H1 (cell line): Measurements from ENCODE around the gene CYP4V2. TPM values are rescaled to one million over a fixed set of nuclear protein-coding genes. Genes with fewer than 3 reads are reported as not detected.

Experiments used
- CTCF ChIA-PET: fragments of 300-600 bp; sonication (Branson Sonifier 250); formaldehyde crosslinking; loops from one replicate; lab custom pipeline; 2021; ENCODE audit not compliant: partially characterized antibody; lab: Charles Lee
- POLR2A ChIA-PET: fragments of 300-600 bp; sonication (Branson Sonifier 250); formaldehyde crosslinking; loops from one replicate; lab custom pipeline; 2021; ENCODE audit warnings: inconsistent platforms; ENCODE audit not compliant: partially characterized antibody; lab: Charles Lee
- DNase-seq, 2 experiments: peaks; one replicate each; pipeline versions ENCODE4 v3.0.0 to v3.0.0-alpha.2; 2010 to 2022; ENCODE audit warnings: low spot score in 2 of 2, low read depth in 1 of 2, mixed read lengths in 1 of 2
- FAIRE-seq: peaks from 2 replicates; lab custom pipeline; 2011; peaks lifted over from hg19 to GRCh38; lab: Jason Lieb, UNC
- H2AFZ ChIP-seq: 2 replicates; pipeline ENCODE4 v1.8.1; 2012; ENCODE audit warnings: low read length, inconsistent platforms
- H2AK5ac ChIP-seq: 2 replicates; pipeline ENCODE4 v1.6.1; 2013; ENCODE audit warnings: low read depth, low read length
- H2BK120ac ChIP-seq: replicated peaks from 2 replicates; pipeline ENCODE3; 2013; ENCODE audit warnings: low read depth, low read length, inconsistent platforms
- H2BK12ac ChIP-seq: 2 replicates; pipeline ENCODE4 v1.6.1; 2013; ENCODE audit warnings: low read depth, low read length
- H2BK15ac ChIP-seq: 2 replicates; pipeline ENCODE4 v1.6.1; 2013; ENCODE audit warnings: low read length
- H2BK20ac ChIP-seq: 2 replicates; pipeline ENCODE4 v1.6.1; 2013; ENCODE audit warnings: low read length
- H2BK5ac ChIP-seq: 2 replicates; pipeline ENCODE4 v1.6.1; 2013; ENCODE audit warnings: low read depth, low read length
- H3K14ac ChIP-seq: 2 replicates; pipeline ENCODE4 v1.6.1; 2013; ENCODE audit warnings: inconsistent platforms; ENCODE audit not compliant: insufficient read length
- H3K18ac ChIP-seq: 2 replicates; pipeline ENCODE4 v1.6.1; 2013; ENCODE audit warnings: low read length; ENCODE audit errors: extremely low read depth
- H3K23ac ChIP-seq: 2 replicates; pipeline ENCODE4 v1.6.1; 2013; ENCODE audit warnings: inconsistent platforms; ENCODE audit not compliant: insufficient read length
- H3K23me2 ChIP-seq: 2 replicates; pipeline ENCODE4 v1.6.1; 2013; ENCODE audit warnings: low read depth, low read length
- H3K27ac ChIP-seq: 2 replicates; pipeline ENCODE4 v1.6.1; 2011; ENCODE audit warnings: low read depth, low read length, inconsistent platforms
- H3K27me3 ChIP-seq, 4 experiments: replicated peaks in 1 of 4; 1 replicate in 1 of 4; 2 replicates in 3 of 4; pipeline versions ENCODE4 v1.6.1 to v1.8.1; 2011 to 2013; ENCODE audit warnings: low read length in 3 of 4, mild to moderate bottlenecking in 3 of 4, inconsistent platforms in 2 of 4, mixed read lengths in 2 of 4, moderate library complexity in 1 of 4; ENCODE audit not compliant: control insufficient read depth in 3 of 4, insufficient read depth in 3 of 4; ENCODE audit errors: extremely low read depth in 1 of 4
- H3K36me3 ChIP-seq, 4 experiments: 2 replicates each; pipeline versions ENCODE4 v1.6.1 to v1.8.1; 2011 to 2013; ENCODE audit warnings: mild to moderate bottlenecking in 4 of 4, low read length in 3 of 4, moderate library complexity in 2 of 4, control low read depth in 1 of 4, inconsistent platforms in 1 of 4; ENCODE audit not compliant: insufficient read depth in 4 of 4, control insufficient read depth in 2 of 4
- H3K4ac ChIP-seq: replicated peaks from 2 replicates; pipeline ENCODE3; 2013; ENCODE audit warnings: low read length, low read depth, mixed read lengths, inconsistent platforms; ENCODE audit not compliant: insufficient read length
- H3K4me1 ChIP-seq, 4 experiments: replicated peaks in 1 of 4; 1 replicate in 1 of 4; 2 replicates in 3 of 4; pipeline versions ENCODE4 v1.6.1 to v1.8.1; 2011 to 2013; ENCODE audit warnings: low read length in 3 of 4, inconsistent platforms in 2 of 4, mixed read lengths in 1 of 4; ENCODE audit not compliant: insufficient read depth in 4 of 4, control insufficient read depth in 3 of 4
- H3K4me2 ChIP-seq, 2 experiments: 2 replicates each; pipeline versions ENCODE4 v1.6.1 to v1.8.1; 2011 to 2013; ENCODE audit warnings: low read depth in 2 of 2, low read length in 2 of 2, control low read depth in 1 of 2, inconsistent platforms in 1 of 2, mild to moderate bottlenecking in 1 of 2; ENCODE audit not compliant: insufficient read depth in 1 of 2
- H3K4me3 ChIP-seq, 4 experiments: fragments of 200-600, 300-600 bp in 1 of 4; sonication (generic), shearing (Covaris generic), sonication (Bioruptor Twin) in 1 of 4; 2 replicates each; pipeline versions ENCODE4 v1.5.1 to v1.8.1; 2011 to 2016; ENCODE audit warnings: low read length in 4 of 4, low read depth in 3 of 4, control low read depth in 2 of 4, inconsistent platforms in 2 of 4, mild to moderate bottlenecking in 2 of 4, mixed read lengths in 1 of 4, moderate library complexity in 1 of 4; ENCODE audit not compliant: insufficient read depth in 2 of 4; ENCODE audit errors: extremely low read depth in 1 of 4
- H3K56ac ChIP-seq: replicated peaks from 2 replicates; pipeline ENCODE3; 2013; ENCODE audit warnings: low read depth, mild to moderate bottlenecking, mixed read lengths, low read length, inconsistent platforms; ENCODE audit not compliant: insufficient read length
- H3K79me1 ChIP-seq: 2 replicates; pipeline ENCODE4 v1.6.1; 2013; ENCODE audit warnings: low read depth, low read length, control low read depth
- H3K79me2 ChIP-seq, 2 experiments: 2 replicates each; pipeline versions ENCODE4 v1.6.1 to v1.8.1; 2012 to 2013; ENCODE audit warnings: low read length in 2 of 2, mild to moderate bottlenecking in 2 of 2, inconsistent platforms in 1 of 2; ENCODE audit not compliant: insufficient read depth in 2 of 2, control insufficient read depth in 1 of 2
- H3K9ac ChIP-seq, 4 experiments: replicated peaks in 1 of 4; 1 replicate in 1 of 4; 2 replicates in 3 of 4; pipeline versions ENCODE4 v1.6.1 to v1.8.1; 2011 to 2013; ENCODE audit warnings: low read depth in 3 of 4, low read length in 3 of 4, control low read depth in 2 of 4, mild to moderate bottlenecking in 2 of 4, moderate library complexity in 2 of 4, inconsistent platforms in 1 of 4; ENCODE audit errors: extremely low read depth in 1 of 4
- H3K9me3 ChIP-seq, 2 experiments: 2 replicates each; pipeline versions ENCODE4 v1.6.1 to v1.8.1; 2012 to 2013; ENCODE audit warnings: mild to moderate bottlenecking in 2 of 2, moderate library complexity in 2 of 2, control low read depth in 1 of 2, inconsistent platforms in 1 of 2, low read depth in 1 of 2, low read length in 1 of 2, mixed read lengths in 1 of 2; ENCODE audit not compliant: insufficient read depth in 2 of 2
- H4K20me1 ChIP-seq, 2 experiments: replicated peaks in 1 of 2; 2 replicates each; pipeline versions ENCODE3 to v1.8.1; 2011 to 2013; ENCODE audit warnings: inconsistent platforms in 2 of 2, low read length in 2 of 2, mild to moderate bottlenecking in 1 of 2; ENCODE audit not compliant: insufficient read depth in 2 of 2, control insufficient read depth in 1 of 2
- H4K5ac ChIP-seq: 2 replicates; pipeline ENCODE4 v1.6.1; 2013; ENCODE audit warnings: low read length, low read depth, mixed read lengths, inconsistent platforms; ENCODE audit not compliant: insufficient read length
- H4K8ac ChIP-seq: 2 replicates; pipeline ENCODE4 v1.8.0; 2013; ENCODE audit warnings: mild to moderate bottlenecking, moderate library complexity, low read length, inconsistent platforms; ENCODE audit not compliant: insufficient read depth; ENCODE audit errors: extremely low read depth
- H4K91ac ChIP-seq: replicated peaks from 2 replicates; pipeline ENCODE3; 2013; ENCODE audit warnings: low read length, mixed read lengths, inconsistent platforms; ENCODE audit not compliant: insufficient read length
- CBX5 ChIP-seq: fragments of 300-800, 300-1000 bp; sonication (generic); IDR thresholded peaks from 2 replicates; pipeline ENCODE4 v1.7.1; 2016; ENCODE audit warnings: antibody characterized with exemption, low read length, low read depth
- CTBP2 ChIP-seq: IDR thresholded peaks from 2 replicates; pipeline ENCODE4 v1.7.0; 2011; ENCODE audit warnings: borderline replicate concordance, mild to moderate bottlenecking, moderate library complexity, mixed read lengths, low read length; ENCODE audit not compliant: insufficient read depth, insufficient read length
- GABPA ChIP-seq: IDR thresholded peaks from 2 replicates; pipeline ENCODE4 v1.6.1; 2011; ENCODE audit warnings: mild to moderate bottlenecking, low read length, moderate library complexity, borderline replicate concordance; ENCODE audit not compliant: insufficient read depth
- RXRA ChIP-seq: IDR thresholded peaks from 2 replicates; pipeline ENCODE4 v1.6.1; 2011; ENCODE audit warnings: low read depth, mild to moderate bottlenecking, low read length, moderate library complexity; ENCODE audit not compliant: insufficient read depth
- SIRT6 ChIP-seq: IDR thresholded peaks from one replicate; pipeline ENCODE4 v1.7.1; 2012; ENCODE audit warnings: low read length, inconsistent platforms
- WGBS, 2 experiments: shearing (Covaris generic) in 1 of 2; methylation state at CpG; one replicate each; pipeline versions ENCODE4 v1.1.6 to v1.1.7; 2013 to 2015; ENCODE audit warnings: low lambda C conversion rate in 2 of 2, mixed read lengths in 2 of 2, inconsistent platforms in 1 of 2, low coverage in 1 of 2, missing lambda C conversion rate in 1 of 2; ENCODE audit not compliant: insufficient replicate concordance in 2 of 2, insufficient coverage in 1 of 2, insufficient read length in 1 of 2; ENCODE audit errors: extremely low coverage in 1 of 2, missing lambda C conversion rate in 1 of 2; 5-methylcytosine and 5-hydroxymethylcytosine counted together
- polyA plus RNA-seq, 7 experiments: library from polyadenylated mRNA; depleted of rRNA in 3 of 7; stranded (reverse) in 5 of 7; unstranded in 2 of 7; fragments of >200 nt in 5 of 7; fragments of 200-250 nt in 2 of 7; gene quantifications; 1 replicate in 5 of 7; 2 replicates in 1 of 7; 4 replicates in 1 of 7; pipeline versions ENCODE4 v1.2.1 to v1.2.3, GENCODE V29; 2011 to 2013; ENCODE audit warnings: missing spikeins in 2 of 7, mixed read lengths in 2 of 7
- total RNA-seq: library from RNA; stranded (reverse); fragmentation: NEBNext Ultra II Directional; extraction: Animal tissue kit (Norgen Biotek cat#: 25700); gene quantifications from 2 replicates; pipeline ENCODE4 v1.2.1, GENCODE V29; 2021

CYP4V2 gene
- total and polyA plus RNA-seq, 2 of the 8 experiments (the other 6 are each of a cell fraction or from before 2014, with no cell fraction given): 0.65 to 1.0 TPM

- Histone ChIP-seq H2BK15ac (no peak overlapping the region), H3K79me2 (no peaks in the 10 kb centered on the region), H4K91ac (no peak overlapping the region), H4K5ac (no peak overlapping the region), H3K79me1 (no peaks in the 10 kb centered on the region), H3K23me2 (no peaks in the 10 kb centered on the region), H3K4ac (no peak overlapping the region), H4K8ac (no peak overlapping the region; the same call in 1 of the 2 replicates), H3K4me2 (no peak overlapping the region), H2BK5ac (no peak overlapping the region), H2BK20ac (no peak overlapping the region), H3K23ac (no peak overlapping the region), H4K20me1 (no peaks in the 10 kb centered on the region), H2BK120ac (no peak overlapping the region), H3K27ac (no peak overlapping the region), H3K27me3 (no peaks in the 10 kb centered on the region), H3K9me3 (no peaks in the 10 kb centered on the region), H3K56ac (no peak overlapping the region), H3K4me3 (no peak overlapping the region), H3K9ac (no peak overlapping the region), H3K18ac (no peak overlapping the region), H3K36me3 (no peaks in the 10 kb centered on the region), H3K14ac (no peak overlapping the region), H2BK12ac (no peak overlapping the region), H2AFZ (no peak overlapping the region), H3K4me1 (no peaks in the 10 kb centered on the region; a peak in 2 of 7 replicates), H2AK5ac (no peak overlapping the region)
- POLR2A ChIA-PET: interaction anchor here (1.3 kb wide), 1 partner anchor 22 kb away, joined by 3 read pairs; no protein-coding TSS in a partner anchor
- FAIRE-seq (no peak), DNase-seq (no peak)
- TF ChIP-seq RXRA (no peak), CTBP2 (no peak), SIRT6 (no peak), GABPA (no peak), CBX5 (no peak)
- CTCF ChIA-PET: interaction anchor here (0.8 to 2.1 kb wide), 6 partner anchors 9 to 23 kb away, joined by 3 to 7 read pairs (median 4); partner anchors contain the start of gene CYP4V2
- 98% methylated on average over 9 of the region's 9 CpGs; no CpG with 5 or more reads in 1 of the 2 experiments for WGBS, 2 experiments
Measured at GRCh38 chr4:186168750-186169149, 22.6 kb upstream of the CYP4V2 start.
